HEK293 (cell line): Measurements from ENCODE around the gene TTYH2.

Experiments
- CTCF ChIA-PET: fragments of 350-600 bp; formaldehyde crosslinking; extraction: SDS; loops from one replicate; lab custom pipeline; 2021; ENCODE audit warnings: antibody characterized with exemption; lab: Yijun Ruan, JAX
- POLR2A ChIA-PET: fragments of 300-600 bp; formaldehyde crosslinking; extraction: SDS; loops from one replicate; lab custom pipeline; 2020; ENCODE audit warnings: antibody characterized with exemption, inconsistent platforms; lab: Yijun Ruan, JAX
- H3K27ac ChIP-seq: fragments of 200-500 bp; sonication (Bioruptor generic); 2 replicates; pipeline ENCODE4 v1.5.1; 2014; ENCODE audit warnings: low read depth, low read length, control low read depth, inconsistent platforms; ENCODE audit errors: extremely low read depth
- H3K36me3 ChIP-seq, 2 experiments: fragments of 200-500 bp in 1 of 2; sonication (Bioruptor generic) in 1 of 2; 1 replicate in 1 of 2; 2 replicates in 1 of 2; pipeline ENCODE4 v1.5.1; 2014 to 2017; ENCODE audit warnings: inconsistent platforms in 2 of 2, low read length in 2 of 2; ENCODE audit not compliant: control insufficient read depth in 2 of 2, insufficient read depth in 1 of 2
- H3K4me1 ChIP-seq: fragments of 200-500 bp; sonication (Bioruptor generic); 2 replicates; pipeline ENCODE4 v1.5.1; 2014; ENCODE audit warnings: mild to moderate bottlenecking, low read length, inconsistent platforms; ENCODE audit not compliant: control insufficient read depth, insufficient read depth
- H3K4me3 ChIP-seq: 2 replicates; pipeline ENCODE4 v1.5.1; 2011; ENCODE audit warnings: low read depth, mild to moderate bottlenecking, control low read depth, low read length, moderate library complexity
- H3K9me3 ChIP-seq: fragments of 200-500 bp; sonication (Bioruptor generic); 2 replicates; pipeline ENCODE4 v1.5.1; 2014; ENCODE audit warnings: low read depth, low read length, inconsistent platforms; ENCODE audit not compliant: control insufficient read depth, insufficient read depth
- CTCF ChIP-seq: fragments of 450-650 bp; formaldehyde crosslinking; IDR thresholded peaks from 2 replicates; pipeline ENCODE4 v1.5.1; 2016; ENCODE audit warnings: missing biosample characterization, missing genetic modification characterization
- GLIS2 ChIP-seq: fragments of 450-650 bp; formaldehyde crosslinking; IDR thresholded peaks from 2 replicates; pipeline ENCODE4 v1.5.1; 2016; ENCODE audit warnings: missing biosample characterization, missing genetic modification characterization
- MYNN ChIP-seq: fragments of 450-650 bp; formaldehyde crosslinking; IDR thresholded peaks from 2 replicates; pipeline ENCODE4 v1.5.1; 2016; ENCODE audit warnings: missing biosample characterization, missing genetic modification characterization, borderline replicate concordance
- OVOL3 ChIP-seq: fragments of 450-650 bp; formaldehyde crosslinking; IDR thresholded peaks from 2 replicates; pipeline ENCODE4 v1.5.1; 2016; ENCODE audit warnings: missing biosample characterization, missing genetic modification characterization
- PRDM10 ChIP-seq: fragments of 450-650 bp; formaldehyde crosslinking; IDR thresholded peaks from 2 replicates; pipeline ENCODE4 v1.5.1; 2016; ENCODE audit warnings: missing biosample characterization, missing genetic modification characterization
- REPIN1 ChIP-seq: fragments of 450-650 bp; formaldehyde crosslinking; IDR thresholded peaks from 2 replicates; pipeline ENCODE4 v1.5.1; 2017; ENCODE audit warnings: missing biosample characterization, missing genetic modification characterization, low read depth
- ZNF184 ChIP-seq: fragments of 450-650 bp; IDR thresholded peaks from 2 replicates; pipeline ENCODE4 v1.5.1; 2018; ENCODE audit warnings: missing biosample characterization, mild to moderate bottlenecking, missing genetic modification characterization
- ZNF426 ChIP-seq: fragments of 450-650 bp; formaldehyde crosslinking; IDR thresholded peaks from 2 replicates; pipeline ENCODE4 v1.5.1; 2017; ENCODE audit warnings: missing biosample characterization, missing genetic modification characterization, mild to moderate bottlenecking, inconsistent platforms, moderate library complexity
- ZNF548 ChIP-seq: fragments of 450-650 bp; formaldehyde crosslinking; IDR thresholded peaks from 2 replicates; pipeline ENCODE4 v1.5.1; 2016; ENCODE audit warnings: missing biosample characterization, missing genetic modification characterization
- ZNF623 ChIP-seq: fragments of 450-650 bp; formaldehyde crosslinking; IDR thresholded peaks from 2 replicates; pipeline ENCODE4 v1.5.1; 2016; ENCODE audit warnings: missing biosample characterization, missing genetic modification characterization
- ZNF664 ChIP-seq: fragments of 450-650 bp; formaldehyde crosslinking; IDR thresholded peaks from 2 replicates; pipeline ENCODE4 v1.5.1; 2016; ENCODE audit warnings: missing biosample characterization, missing genetic modification characterization
- ZNF701 ChIP-seq: fragments of 450-650 bp; formaldehyde crosslinking; IDR thresholded peaks from 2 replicates; pipeline ENCODE4 v1.5.1; 2016; ENCODE audit warnings: missing biosample characterization, missing genetic modification characterization
- ZNF792 ChIP-seq: fragments of 450-650 bp; formaldehyde crosslinking; IDR thresholded peaks from 2 replicates; pipeline ENCODE4 v1.5.1; 2016; ENCODE audit warnings: missing biosample characterization, missing genetic modification characterization
- ZSCAN23 ChIP-seq: fragments of 450-650 bp; formaldehyde crosslinking; IDR thresholded peaks from 2 replicates; pipeline ENCODE4 v1.5.1; 2016; ENCODE audit warnings: missing biosample characterization, missing genetic modification characterization
- ZSCAN5A ChIP-seq: fragments of 450-650 bp; formaldehyde crosslinking; IDR thresholded peaks from 2 replicates; pipeline ENCODE4 v1.5.1; 2016; ENCODE audit warnings: missing biosample characterization, missing genetic modification characterization
- TF ChIP-seq, protein P1 (sequence below): fragments of 450-650 bp; formaldehyde crosslinking; IDR thresholded peaks from 2 replicates; pipeline ENCODE4 v1.5.1; 2016; ENCODE audit warnings: missing biosample characterization, missing genetic modification characterization
- TF ChIP-seq, protein P2 (sequence below): fragments of 450-650 bp; formaldehyde crosslinking; IDR thresholded peaks from 2 replicates; pipeline ENCODE4 v1.5.1; 2017; ENCODE audit warnings: missing biosample characterization, mild to moderate bottlenecking, missing genetic modification characterization, moderate library complexity
- TF ChIP-seq, protein P3 (sequence below): fragments of 450-650 bp; formaldehyde crosslinking; IDR thresholded peaks from 2 replicates; pipeline ENCODE4 v1.5.1; 2016; ENCODE audit warnings: missing biosample characterization, missing genetic modification characterization, low read depth
- TF ChIP-seq, protein P4 (sequence below): fragments of 450-650 bp; formaldehyde crosslinking; IDR thresholded peaks from 2 replicates; pipeline ENCODE4 v1.5.1; 2016; ENCODE audit warnings: missing biosample characterization, missing genetic modification characterization

TTYH2 gene

DNA sequence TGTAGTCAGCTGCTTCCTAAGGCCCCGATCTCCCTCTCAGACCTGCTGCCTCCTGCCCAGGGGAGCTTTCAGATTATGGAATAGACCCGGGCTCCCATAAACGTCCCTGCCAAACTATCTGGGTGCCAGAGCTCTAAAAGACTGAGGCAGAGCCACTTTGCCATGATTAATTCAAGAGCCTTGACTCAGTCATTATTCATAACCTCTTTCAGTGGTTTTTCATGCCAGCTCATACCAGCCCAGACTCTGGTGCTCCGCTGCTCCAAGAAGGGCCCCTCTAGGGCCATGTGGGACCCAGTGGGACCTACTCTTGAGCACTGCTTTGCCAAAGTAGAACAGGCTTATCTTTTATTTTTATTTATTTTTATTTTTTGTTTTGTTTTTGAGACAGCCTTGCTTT lies 84.6 kb downstream of the TTYH2 start:
- no peak for TF ChIP-seq ZNF184 (tag by site-specific recombination)
- TF ChIP-seq ZNF664 (tag by site-specific recombination): no peak
- no peak for TF ChIP-seq ZNF623 (tag by site-specific recombination)
- no peak for TF ChIP-seq ZNF426 (tag by site-specific recombination)
- no peak for TF ChIP-seq ZNF548 (tag by site-specific recombination)
- no peak overlapping the region for H3K27ac ChIP-seq
- H3K4me1 ChIP-seq: no peaks in the 10 kb centered on the region
- no peak overlapping the region for H3K4me3 ChIP-seq
- H3K9me3 ChIP-seq: no peaks in the 10 kb centered on the region
- POLR2A ChIA-PET: no interaction called here
- no peaks in the 10 kb centered on the region for H3K36me3 ChIP-seq
- CTCF ChIA-PET: interaction anchor here (0.7 to 8.5 kb wide), 10 partner anchors 13 to 566 kb away, joined by 3 to 108 read pairs (median 8); partner anchors contain the start of genes BTBD17 and GPR142

DNA sequence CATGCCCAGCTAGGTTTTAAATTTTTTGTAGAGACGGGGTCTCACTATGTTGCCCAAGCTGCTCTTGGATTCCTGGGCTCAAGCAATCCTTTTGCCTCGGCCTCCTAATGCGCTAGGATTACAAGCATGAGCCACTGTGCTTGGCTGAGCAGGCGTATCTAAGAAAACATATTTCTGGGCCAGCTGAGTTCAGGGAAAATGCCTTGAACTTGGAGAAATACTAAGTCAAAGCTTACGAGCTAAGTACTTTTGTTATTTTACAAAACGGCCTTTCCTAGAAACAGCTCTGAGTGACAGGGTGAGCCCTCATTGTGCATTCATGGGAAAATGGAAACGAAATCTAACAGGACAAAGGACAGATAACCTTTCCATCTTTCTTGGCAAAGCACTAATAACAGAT lies 85.4 kb downstream of the TTYH2 start:
- Histone ChIP-seq H3K4me3 (no peak overlapping the region), H3K9me3 (no peaks in the 10 kb centered on the region), H3K27ac (no peak overlapping the region), H3K36me3 (no peaks in the 10 kb centered on the region), H3K4me1 (no peaks in the 10 kb centered on the region)
- ChIA-PET CTCF (interaction anchor here (0.6 to 8.5 kb wide), 15 partner anchors 9 to 285 kb away, joined by 3 to 108 read pairs (median 3); partner anchors contain the start of genes BTBD17 and GPR142), POLR2A (no interaction called here)
- TF ChIP-seq OVOL3 (tag by site-specific recombination) (no peak), ZSCAN23 (tag by site-specific recombination) (no peak), REPIN1 (tag by site-specific recombination) (no peak), ZNF701 (tag by site-specific recombination) (no peak), MYNN (tag by site-specific recombination) (no peak), ZNF792 (tag by site-specific recombination) (no peak), GLIS2 (tag by site-specific recombination) (no peak), CTCF (tag by site-specific recombination) (no peak), PRDM10 (tag by site-specific recombination) (no peak), ZSCAN5A (tag by site-specific recombination) (no peak)
- TF ChIP-seq, protein P1, sequence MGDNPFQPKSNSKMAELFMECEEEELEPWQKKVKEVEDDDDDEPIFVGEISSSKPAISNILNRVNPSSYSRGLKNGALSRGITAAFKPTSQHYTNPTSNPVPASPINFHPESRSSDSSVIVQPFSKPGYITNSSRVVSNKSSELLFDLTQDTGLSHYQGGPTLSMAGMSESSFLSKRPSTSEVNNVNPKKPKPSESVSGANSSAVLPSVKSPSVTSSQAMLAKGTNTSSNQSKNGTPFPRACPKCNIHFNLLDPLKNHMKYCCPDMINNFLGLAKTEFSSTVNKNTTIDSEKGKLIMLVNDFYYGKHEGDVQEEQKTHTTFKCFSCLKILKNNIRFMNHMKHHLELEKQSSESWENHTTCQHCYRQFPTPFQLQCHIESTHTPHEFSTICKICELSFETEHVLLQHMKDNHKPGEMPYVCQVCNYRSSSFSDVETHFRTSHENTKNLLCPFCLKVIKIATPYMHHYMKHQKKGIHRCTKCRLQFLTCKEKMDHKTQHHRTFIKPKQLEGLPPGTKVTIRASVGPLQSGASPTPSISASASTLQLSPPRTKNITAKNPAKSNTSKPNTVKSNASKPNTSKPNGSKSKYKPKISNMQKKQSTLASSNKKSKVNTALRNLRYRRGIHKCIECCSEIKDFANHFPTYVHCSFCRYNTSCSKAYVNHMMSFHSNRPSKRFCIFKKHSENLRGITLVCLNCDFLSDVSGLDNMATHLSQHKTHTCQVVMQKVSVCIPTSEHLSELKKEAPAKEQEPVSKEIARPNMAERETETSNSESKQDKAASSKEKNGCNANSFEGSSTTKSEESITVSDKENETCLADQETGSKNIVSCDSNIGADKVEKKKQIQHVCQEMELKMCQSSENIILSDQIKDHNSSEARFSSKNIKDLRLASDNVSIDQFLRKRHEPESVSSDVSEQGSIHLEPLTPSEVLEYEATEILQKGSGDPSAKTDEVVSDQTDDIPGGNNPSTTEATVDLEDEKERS (tag by site-specific recombination): no peak
- TF ChIP-seq, protein P2, sequence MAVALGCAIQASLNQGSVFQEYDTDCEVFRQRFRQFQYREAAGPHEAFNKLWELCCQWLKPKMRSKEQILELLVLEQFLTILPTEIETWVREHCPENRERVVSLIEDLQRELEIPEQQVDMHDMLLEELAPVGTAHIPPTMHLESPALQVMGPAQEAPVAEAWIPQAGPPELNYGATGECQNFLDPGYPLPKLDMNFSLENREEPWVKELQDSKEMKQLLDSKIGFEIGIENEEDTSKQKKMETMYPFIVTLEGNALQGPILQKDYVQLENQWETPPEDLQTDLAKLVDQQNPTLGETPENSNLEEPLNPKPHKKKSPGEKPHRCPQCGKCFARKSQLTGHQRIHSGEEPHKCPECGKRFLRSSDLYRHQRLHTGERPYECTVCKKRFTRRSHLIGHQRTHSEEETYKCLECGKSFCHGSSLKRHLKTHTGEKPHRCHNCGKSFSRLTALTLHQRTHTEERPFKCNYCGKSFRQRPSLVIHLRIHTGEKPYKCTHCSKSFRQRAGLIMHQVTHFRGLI (tag by site-specific recombination): no peak
- TF ChIP-seq, protein P3, sequence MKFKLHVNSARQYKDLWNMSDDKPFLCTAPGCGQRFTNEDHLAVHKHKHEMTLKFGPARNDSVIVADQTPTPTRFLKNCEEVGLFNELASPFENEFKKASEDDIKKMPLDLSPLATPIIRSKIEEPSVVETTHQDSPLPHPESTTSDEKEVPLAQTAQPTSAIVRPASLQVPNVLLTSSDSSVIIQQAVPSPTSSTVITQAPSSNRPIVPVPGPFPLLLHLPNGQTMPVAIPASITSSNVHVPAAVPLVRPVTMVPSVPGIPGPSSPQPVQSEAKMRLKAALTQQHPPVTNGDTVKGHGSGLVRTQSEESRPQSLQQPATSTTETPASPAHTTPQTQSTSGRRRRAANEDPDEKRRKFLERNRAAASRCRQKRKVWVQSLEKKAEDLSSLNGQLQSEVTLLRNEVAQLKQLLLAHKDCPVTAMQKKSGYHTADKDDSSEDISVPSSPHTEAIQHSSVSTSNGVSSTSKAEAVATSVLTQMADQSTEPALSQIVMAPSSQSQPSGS (tag by site-specific recombination): no peak
- TF ChIP-seq, protein P4, sequence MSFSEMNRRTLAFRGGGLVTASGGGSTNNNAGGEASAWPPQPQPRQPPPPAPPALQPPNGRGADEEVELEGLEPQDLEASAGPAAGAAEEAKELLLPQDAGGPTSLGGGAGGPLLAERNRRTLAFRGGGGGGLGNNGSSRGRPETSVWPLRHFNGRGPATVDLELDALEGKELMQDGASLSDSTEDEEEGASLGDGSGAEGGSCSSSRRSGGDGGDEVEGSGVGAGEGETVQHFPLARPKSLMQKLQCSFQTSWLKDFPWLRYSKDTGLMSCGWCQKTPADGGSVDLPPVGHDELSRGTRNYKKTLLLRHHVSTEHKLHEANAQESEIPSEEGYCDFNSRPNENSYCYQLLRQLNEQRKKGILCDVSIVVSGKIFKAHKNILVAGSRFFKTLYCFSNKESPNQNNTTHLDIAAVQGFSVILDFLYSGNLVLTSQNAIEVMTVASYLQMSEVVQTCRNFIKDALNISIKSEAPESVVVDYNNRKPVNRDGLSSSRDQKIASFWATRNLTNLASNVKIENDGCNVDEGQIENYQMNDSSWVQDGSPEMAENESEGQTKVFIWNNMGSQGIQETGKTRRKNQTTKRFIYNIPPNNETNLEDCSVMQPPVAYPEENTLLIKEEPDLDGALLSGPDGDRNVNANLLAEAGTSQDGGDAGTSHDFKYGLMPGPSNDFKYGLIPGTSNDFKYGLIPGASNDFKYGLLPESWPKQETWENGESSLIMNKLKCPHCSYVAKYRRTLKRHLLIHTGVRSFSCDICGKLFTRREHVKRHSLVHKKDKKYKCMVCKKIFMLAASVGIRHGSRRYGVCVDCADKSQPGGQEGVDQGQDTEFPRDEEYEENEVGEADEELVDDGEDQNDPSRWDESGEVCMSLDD (tag by site-specific recombination): no peak
